Measurements from ENCODE around the gene XRCC3. TPM values are rescaled to one million over a fixed set of nuclear protein-coding genes. Genes with fewer than 3 reads are reported as not detected.

Gene XRCC3
- total RNA-seq, 1 donor from 2014 or later, result 6.9 TPM

- TF ChIP-seq POLR2AphosphoS5 (IDR thresholded peaks at IDR 0.05; ENCODE audit: insufficient read depth in 1 of 2, low read depth in 1 of 2) (no peak), POLR2A (IDR thresholded peaks at IDR 0.05) (no peak)
- TF ChIP-seq, protein P1, sequence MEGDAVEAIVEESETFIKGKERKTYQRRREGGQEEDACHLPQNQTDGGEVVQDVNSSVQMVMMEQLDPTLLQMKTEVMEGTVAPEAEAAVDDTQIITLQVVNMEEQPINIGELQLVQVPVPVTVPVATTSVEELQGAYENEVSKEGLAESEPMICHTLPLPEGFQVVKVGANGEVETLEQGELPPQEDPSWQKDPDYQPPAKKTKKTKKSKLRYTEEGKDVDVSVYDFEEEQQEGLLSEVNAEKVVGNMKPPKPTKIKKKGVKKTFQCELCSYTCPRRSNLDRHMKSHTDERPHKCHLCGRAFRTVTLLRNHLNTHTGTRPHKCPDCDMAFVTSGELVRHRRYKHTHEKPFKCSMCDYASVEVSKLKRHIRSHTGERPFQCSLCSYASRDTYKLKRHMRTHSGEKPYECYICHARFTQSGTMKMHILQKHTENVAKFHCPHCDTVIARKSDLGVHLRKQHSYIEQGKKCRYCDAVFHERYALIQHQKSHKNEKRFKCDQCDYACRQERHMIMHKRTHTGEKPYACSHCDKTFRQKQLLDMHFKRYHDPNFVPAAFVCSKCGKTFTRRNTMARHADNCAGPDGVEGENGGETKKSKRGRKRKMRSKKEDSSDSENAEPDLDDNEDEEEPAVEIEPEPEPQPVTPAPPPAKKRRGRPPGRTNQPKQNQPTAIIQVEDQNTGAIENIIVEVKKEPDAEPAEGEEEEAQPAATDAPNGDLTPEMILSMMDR (IDR thresholded peaks at IDR 0.05), result no peak
- DNase-seq (ENCODE audit: extremely low spot score in 2 of 2), result no peak
- Histone ChIP-seq H3K4me1 (peaks cover 26% of the 10 kb centered on the region), H3K4me3 (no peak overlapping the region), H3K27me3 (no peaks in the 10 kb centered on the region), H3K9me3 (no peaks in the 10 kb centered on the region), H3K36me3 (peaks cover under 1 to 52% of the 10 kb centered on the region in 2 donors), H3K27ac (no peak overlapping the region)
- intact Hi-C loops (cut with DNase I), result no loop called here
Measured at GRCh38 chr14:103688906-103689902, 26.0 kb downstream of the XRCC3 start.

DNA sequence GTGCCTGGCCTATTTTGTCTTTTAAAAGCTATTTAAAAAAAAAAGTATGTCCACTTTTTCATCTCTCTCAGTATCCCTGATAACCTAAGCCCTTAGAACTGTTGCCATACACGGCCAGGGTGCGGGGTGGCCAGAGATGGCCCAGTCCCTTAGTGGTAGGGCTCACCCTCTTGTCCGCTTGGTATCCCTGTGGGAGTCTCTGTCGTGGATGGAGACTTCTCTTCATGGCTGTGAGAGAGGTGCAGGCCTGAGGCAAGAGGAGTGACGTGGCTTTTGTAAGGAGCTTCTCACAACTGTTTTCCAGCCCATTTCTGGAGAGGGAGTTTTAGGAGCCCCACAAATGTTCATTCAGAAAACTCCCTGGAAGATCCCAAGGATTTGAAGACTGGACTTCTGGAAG is 26.8 kb downstream of the XRCC3 start:
- no peak for TF ChIP-seq POLR2A (IDR thresholded peaks at IDR 0.05)
- TF ChIP-seq POLR2AphosphoS5 (IDR thresholded peaks at IDR 0.05; ENCODE audit: insufficient read depth in 1 of 2, low read depth in 1 of 2), result no peak
- TF ChIP-seq, protein P1 (IDR thresholded peaks at IDR 0.05), result no peak
- no peak for DNase-seq (ENCODE audit: extremely low spot score in 2 of 2)
- peaks cover 18% of the 10 kb centered on the region for H3K4me1 ChIP-seq
- H3K4me3 ChIP-seq, result no peak overlapping the region
- intact Hi-C loops (cut with DNase I), result no loop called here
- H3K9me3 ChIP-seq, result no peaks in the 10 kb centered on the region
- no peak overlapping the region for H3K27ac ChIP-seq
- peaks cover 0 to 53% of the 10 kb centered on the region in 2 donors for H3K36me3 ChIP-seq
- no peaks in the 10 kb centered on the region for H3K27me3 ChIP-seq

DNA sequence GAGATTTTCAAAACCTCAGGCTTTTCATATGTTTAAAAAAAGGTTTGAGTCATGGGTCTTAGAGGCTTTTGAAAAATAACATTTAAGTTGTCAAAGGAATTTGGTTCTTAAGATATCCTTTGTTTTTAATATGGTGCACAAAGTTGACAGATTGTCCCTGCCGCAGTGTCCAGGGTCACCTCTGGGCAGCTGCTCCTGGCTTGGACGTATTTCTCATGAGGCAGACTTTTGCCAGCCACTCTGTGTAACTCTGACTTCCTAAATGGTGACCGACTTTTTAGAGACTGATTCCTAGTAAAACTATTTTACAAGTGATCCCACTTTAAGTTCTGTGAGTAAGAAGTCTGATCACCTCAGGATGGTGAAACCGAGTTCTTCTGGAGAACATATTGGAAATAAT is 27.5 kb downstream of the XRCC3 start:
- Histone ChIP-seq H3K36me3 (peaks cover 0 to 55% of the 10 kb centered on the region in 2 donors), H3K27me3 (no peaks in the 10 kb centered on the region), H3K9me3 (no peaks in the 10 kb centered on the region), H3K27ac (no peak overlapping the region), H3K4me3 (no peak overlapping the region), H3K4me1 (peaks cover 17% of the 10 kb centered on the region)
- intact Hi-C loops (cut with DNase I), result no loop called here
- no peak for DNase-seq (ENCODE audit: extremely low spot score in 2 of 2)
- TF ChIP-seq POLR2AphosphoS5 (IDR thresholded peaks at IDR 0.05; ENCODE audit: insufficient read depth in 1 of 2, low read depth in 1 of 2) (no peak), POLR2A (IDR thresholded peaks at IDR 0.05) (no peak)
- TF ChIP-seq, protein P1 (IDR thresholded peaks at IDR 0.05), result no peak

GRCh38 chr14:103686831-103687485 is 28.3 kb downstream of the XRCC3 start:
- Histone ChIP-seq H3K4me3 (no peak overlapping the region), H3K27me3 (no peaks in the 10 kb centered on the region), H3K27ac (no peak overlapping the region), H3K36me3 (peaks cover 0 to 61% of the 10 kb centered on the region in 2 donors), H3K4me1 (peaks cover 12% of the 10 kb centered on the region), H3K9me3 (no peaks in the 10 kb centered on the region)
- TF ChIP-seq, protein P1 (IDR thresholded peaks at IDR 0.05), result no peak
- TF ChIP-seq POLR2AphosphoS5 (IDR thresholded peaks at IDR 0.05; ENCODE audit: insufficient read depth in 1 of 2, low read depth in 1 of 2) (no peak), POLR2A (IDR thresholded peaks at IDR 0.05) (no peak)
- intact Hi-C loops (cut with DNase I), result no loop called here
- DNase-seq (ENCODE audit: extremely low spot score in 2 of 2), result no peak

All from vagina (tissue), 2 donors.